Stimulated activated CD8-positive, alpha-beta memory T cell treated with anti-CD3 and anti-CD28 coated beads, Interleukin-12 subunit alpha, Interleukin-12 subunit beta, amount 100 ng/mL, for 24 hours (primary cell): Measurements from ENCODE around the gene PLXNC1.

Source experiments
- DNase-seq: peaks from one replicate; pipeline ENCODE4 v3.0.0-alpha.2; 2020; ENCODE audit errors: extremely low read depth

The PLXNC1 gene

GRCh38 chr12:94204499-94205247 is 56.3 kb downstream of the PLXNC1 start:
- DNase-seq = no peak

GRCh38 chr12:94205822-94206221 is 57.4 kb downstream of the PLXNC1 start:
- no peak for DNase-seq

- no peak for DNase-seq
Measured at GRCh38 chr12:94206886-94207285, 58.5 kb downstream of the PLXNC1 start.

GRCh38 chr12:94207467-94207848 is 59.1 kb downstream of the PLXNC1 start:
- DNase-seq = no peak

- no peak for DNase-seq
Measured at GRCh38 chr12:94207849-94208621, 59.7 kb downstream of the PLXNC1 start.

- no peak for DNase-seq
Measured at GRCh38 chr12:94208622-94208966, 60.2 kb downstream of the PLXNC1 start.

GRCh38 chr12:94209240-94209639 is 60.9 kb downstream of the PLXNC1 start:
- no peak for DNase-seq

GRCh38 chr12:94211021-94211420 is 62.6 kb downstream of the PLXNC1 start:
- no peak for DNase-seq

- DNase-seq = no peak
Measured at GRCh38 chr12:94218233-94218632, 69.9 kb downstream of the PLXNC1 start.

- no peak for DNase-seq
Measured at GRCh38 chr12:94219622-94220302, 71.4 kb downstream of the PLXNC1 start.

GRCh38 chr12:94220804-94221203 is 72.4 kb downstream of the PLXNC1 start:
- no peak for DNase-seq

GRCh38 chr12:94222351-94223084 is 74.1 kb downstream of the PLXNC1 start:
- no peak for DNase-seq

- no peak for DNase-seq
Measured at GRCh38 chr12:94223842-94224241, 75.5 kb downstream of the PLXNC1 start.

- no peak for DNase-seq
Measured at GRCh38 chr12:94225506-94225905, 77.1 kb downstream of the PLXNC1 start.

GRCh38 chr12:94225947-94226630 is 77.7 kb downstream of the PLXNC1 start:
- DNase-seq = no peak

GRCh38 chr12:94227066-94227465 is 78.7 kb downstream of the PLXNC1 start:
- no peak for DNase-seq

- DNase-seq = no peak
Measured at GRCh38 chr12:94228488-94228907, 80.1 kb downstream of the PLXNC1 start.

GRCh38 chr12:94229902-94230301 is 81.5 kb downstream of the PLXNC1 start:
- no peak for DNase-seq

GRCh38 chr12:94230357-94230905 is 82.1 kb downstream of the PLXNC1 start:
- no peak for DNase-seq

GRCh38 chr12:94231709-94232108 is 83.3 kb downstream of the PLXNC1 start:
- no peak for DNase-seq

- no peak for DNase-seq
Measured at GRCh38 chr12:94235848-94236247, 87.5 kb downstream of the PLXNC1 start.
